Neuronal stem cell (in vitro differentiated cells): Measurements from ENCODE around the gene BMPR2.

Source experiments
- DNase-seq: peaks from one replicate; pipeline ENCODE4 v3.0.0-alpha.2; 2013; ENCODE audit warnings: low spot score
- H2AFZ ChIP-seq: one replicate; pipeline ENCODE4 v1.6.1; 2013; ENCODE audit warnings: mild to moderate bottlenecking, low read length, inconsistent platforms
- H2AK5ac ChIP-seq: 2 replicates; pipeline ENCODE4 v1.6.1; 2013; ENCODE audit warnings: low read depth, mild to moderate bottlenecking, inconsistent platforms, low read length, moderate library complexity, mixed read lengths
- H2BK120ac ChIP-seq: 2 replicates; pipeline ENCODE4 v1.6.1; 2013; ENCODE audit warnings: low read depth, mild to moderate bottlenecking, inconsistent platforms, low read length, moderate library complexity, mixed read lengths
- H2BK12ac ChIP-seq: one replicate; pipeline ENCODE4 v1.6.1; 2013; ENCODE audit warnings: low read length, inconsistent platforms
- H2BK15ac ChIP-seq: 2 replicates; pipeline ENCODE4 v1.6.1; 2013; ENCODE audit warnings: mild to moderate bottlenecking, low read length, inconsistent platforms, mixed read lengths
- H2BK5ac ChIP-seq: one replicate; pipeline ENCODE4 v1.6.1; 2013; ENCODE audit warnings: inconsistent platforms, mild to moderate bottlenecking, low read length, moderate library complexity
- H3K14ac ChIP-seq: one replicate; pipeline ENCODE4 v1.6.1; 2013; ENCODE audit warnings: low read length, inconsistent platforms
- H3K18ac ChIP-seq: 2 replicates; pipeline ENCODE4 v1.6.1; 2013; ENCODE audit warnings: low read length, inconsistent platforms
- H3K23ac ChIP-seq: 2 replicates; pipeline ENCODE4 v1.6.1; 2013; ENCODE audit warnings: low read depth, mild to moderate bottlenecking, mixed read lengths, low read length, inconsistent platforms; ENCODE audit not compliant: poor library complexity
- H3K27ac ChIP-seq: replicated peaks from 3 replicates; pipeline ENCODE4 v1.5.1; 2013; ENCODE audit warnings: low read length, inconsistent platforms
- H3K27me3 ChIP-seq, 3 experiments: 2 replicates each; pipeline ENCODE4 v1.6.1; 2013; ENCODE audit warnings: low read length in 3 of 3, mild to moderate bottlenecking in 2 of 3, inconsistent platforms in 1 of 3, low read depth in 1 of 3, mixed read lengths in 1 of 3, moderate library complexity in 1 of 3; ENCODE audit not compliant: control insufficient read depth in 3 of 3, insufficient read depth in 3 of 3
- H3K36me3 ChIP-seq, 2 donors: replicated peaks in 1 of 2; 2 replicates each; pipeline ENCODE4 v1.6.1; 2013; ENCODE audit warnings: low read length in 2 of 2; ENCODE audit not compliant: control insufficient read depth in 2 of 2, insufficient read depth in 2 of 2
- H3K4ac ChIP-seq: 2 replicates; pipeline ENCODE4 v1.6.1; 2013; ENCODE audit warnings: inconsistent platforms, mild to moderate bottlenecking, low read length, moderate library complexity
- H3K4me1 ChIP-seq, 2 donors: 1 replicate in 1 of 2; 2 replicates in 1 of 2; pipeline ENCODE4 v1.6.1; 2013; ENCODE audit warnings: low read length in 2 of 2, low read depth in 1 of 2; ENCODE audit not compliant: control insufficient read depth in 2 of 2, insufficient read depth in 1 of 2
- H3K4me2 ChIP-seq: one replicate; pipeline ENCODE4 v1.6.1; 2013; ENCODE audit warnings: mild to moderate bottlenecking, low read length, inconsistent platforms; ENCODE audit not compliant: insufficient read depth, poor library complexity, severe bottlenecking
- H3K4me3 ChIP-seq, 2 donors: 2 replicates each; pipeline ENCODE4 v1.5.1; 2013; ENCODE audit warnings: low read length in 2 of 2, mild to moderate bottlenecking in 2 of 2, inconsistent platforms in 1 of 2, moderate library complexity in 1 of 2
- H3K79me1 ChIP-seq: one replicate; pipeline ENCODE4 v1.6.1; 2013; ENCODE audit warnings: low read depth, mild to moderate bottlenecking, inconsistent platforms, low read length, moderate library complexity
- H3K9ac ChIP-seq: one replicate; pipeline ENCODE4 v1.6.1; 2013; ENCODE audit warnings: mild to moderate bottlenecking, low read depth, low read length, inconsistent platforms; ENCODE audit not compliant: poor library complexity
- H3K9me3 ChIP-seq, 2 donors: replicated peaks in 1 of 2; 2 replicates each; pipeline versions ENCODE3 to v1.6.1; 2013; ENCODE audit warnings: low read length in 2 of 2, mild to moderate bottlenecking in 2 of 2, inconsistent platforms in 1 of 2, low read depth in 1 of 2, mixed read lengths in 1 of 2, moderate library complexity in 1 of 2; ENCODE audit not compliant: control insufficient read depth in 2 of 2, insufficient read depth in 1 of 2
- H4K8ac ChIP-seq: one replicate; pipeline ENCODE4 v1.6.1; 2013; ENCODE audit warnings: low read depth, mild to moderate bottlenecking, inconsistent platforms, low read length, moderate library complexity
- H4K91ac ChIP-seq: one replicate; pipeline ENCODE4 v1.6.1; 2013; ENCODE audit warnings: low read length, low read depth, mild to moderate bottlenecking, inconsistent platforms; ENCODE audit not compliant: poor library complexity
- WGBS, 2 donors: extraction: QIAGEN DNeasy Blood & Tissue Kit; methylation state at CpG; one replicate each; pipeline ENCODE4 v1.1.7; 2013; ENCODE audit warnings: missing lambda C conversion rate in 2 of 2, mixed read lengths in 1 of 2; ENCODE audit not compliant: insufficient read length in 2 of 2, insufficient replicate concordance in 1 of 2; ENCODE audit errors: extremely low coverage in 2 of 2; 5-methylcytosine and 5-hydroxymethylcytosine counted together

BMPR2 gene

GRCh38 chr2:202454536-202454935, 78.4 kb downstream of the BMPR2 start:
- H2BK120ac ChIP-seq, result no peak overlapping the region
- no peak overlapping the region for H3K23ac ChIP-seq
- no peak overlapping the region for H2AFZ ChIP-seq
- H2BK5ac ChIP-seq, result no peak overlapping the region
- no peak overlapping the region for H3K14ac ChIP-seq
- no peak overlapping the region for H2AK5ac ChIP-seq
- H2BK12ac ChIP-seq, result no peak overlapping the region
- H3K18ac ChIP-seq, result no peak overlapping the region
- H3K4me1 ChIP-seq, result no peaks in the 10 kb centered on the region
- H3K4me2 ChIP-seq, result no peak overlapping the region
- WGBS, 2 donors, result no CpG with 5 or more reads among the region's 3 CpGs
- DNase-seq, result no peak
- no peak overlapping the region for H4K8ac ChIP-seq
- no peaks in the 10 kb centered on the region for H3K79me1 ChIP-seq
- peaks cover 0 to 8% of the 10 kb centered on the region in 2 donors for H3K36me3 ChIP-seq
- H3K9me3 ChIP-seq, result no peaks in the 10 kb centered on the region
- H2BK15ac ChIP-seq, result no peak overlapping the region
- H3K4ac ChIP-seq, result no peak overlapping the region
- no peak overlapping the region for H3K4me3 ChIP-seq
- no peak overlapping the region for H3K27ac ChIP-seq
- no peak overlapping the region for H3K9ac ChIP-seq
- no peaks in the 10 kb centered on the region for H3K27me3 ChIP-seq
- H4K91ac ChIP-seq, result no peak overlapping the region

DNA sequence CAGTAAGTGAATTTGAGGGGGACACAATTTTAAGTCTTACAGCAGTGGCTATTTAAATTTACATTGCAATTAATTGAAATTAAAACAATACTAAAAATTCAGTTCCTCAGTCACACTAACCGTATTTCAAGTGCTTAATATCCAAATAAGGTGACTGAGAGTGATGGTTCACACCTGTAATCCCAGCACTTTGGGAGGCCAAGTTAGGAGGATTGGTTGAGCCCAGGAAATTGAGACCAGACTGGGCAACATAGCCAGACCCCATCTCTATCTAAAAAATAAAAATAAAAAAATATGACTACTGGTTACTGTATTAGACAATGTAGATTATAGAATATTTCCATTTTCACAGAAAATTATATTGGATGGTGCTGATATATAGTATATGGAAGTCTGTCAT, 79.0 kb downstream of the BMPR2 start:
- H3K4me1 ChIP-seq, result no peaks in the 10 kb centered on the region
- H4K8ac ChIP-seq, result no peak overlapping the region
- no peak for DNase-seq
- no peak overlapping the region for H2BK5ac ChIP-seq
- no peak overlapping the region for H3K27ac ChIP-seq
- H3K18ac ChIP-seq, result no peak overlapping the region
- no peak overlapping the region for H2BK12ac ChIP-seq
- H3K4me2 ChIP-seq, result no peak overlapping the region
- no peaks in the 10 kb centered on the region for H3K9me3 ChIP-seq
- H4K91ac ChIP-seq, result no peak overlapping the region
- H3K4me3 ChIP-seq, result no peak overlapping the region
- no peaks in the 10 kb centered on the region for H3K79me1 ChIP-seq
- H3K14ac ChIP-seq, result no peak overlapping the region
- no peak overlapping the region for H2BK120ac ChIP-seq
- H3K4ac ChIP-seq, result no peak overlapping the region
- no peak overlapping the region for H2AFZ ChIP-seq
- H2BK15ac ChIP-seq, result no peak overlapping the region
- no peak overlapping the region for H3K23ac ChIP-seq
- no peak overlapping the region for H3K9ac ChIP-seq
- H3K27me3 ChIP-seq, result no peaks in the 10 kb centered on the region
- no CpG with 5 or more reads among the region's 1 CpG for WGBS, 2 donors
- no peak overlapping the region for H2AK5ac ChIP-seq
- peaks cover 0 to 8% of the 10 kb centered on the region in 2 donors for H3K36me3 ChIP-seq

GRCh38 chr2:202460119-202460518, 84.0 kb downstream of the BMPR2 start:
- H3K4me3 ChIP-seq, result no peak overlapping the region
- no peak overlapping the region for H2BK120ac ChIP-seq
- H3K18ac ChIP-seq, result no peak overlapping the region
- H3K27me3 ChIP-seq, result no peaks in the 10 kb centered on the region
- no peak overlapping the region for H2AFZ ChIP-seq
- no peak overlapping the region for H3K9ac ChIP-seq
- H3K27ac ChIP-seq, result no peak overlapping the region
- H3K23ac ChIP-seq, result no peak overlapping the region
- WGBS, 2 donors, result no CpG with 5 or more reads among the region's 2 CpGs
- peaks cover 0 to 12% of the 10 kb centered on the region in 2 donors for H3K36me3 ChIP-seq
- H2BK5ac ChIP-seq, result no peak overlapping the region
- H3K4me1 ChIP-seq, result no peaks in the 10 kb centered on the region
- no peak overlapping the region for H3K14ac ChIP-seq
- no peak overlapping the region for H3K4me2 ChIP-seq
- H3K9me3 ChIP-seq, result no peaks in the 10 kb centered on the region
- H3K79me1 ChIP-seq, result no peaks in the 10 kb centered on the region
- no peak overlapping the region for H2BK12ac ChIP-seq
- DNase-seq, result no peak
- H4K91ac ChIP-seq, result no peak overlapping the region
- H4K8ac ChIP-seq, result no peak overlapping the region
- no peak overlapping the region for H2AK5ac ChIP-seq
- no peak overlapping the region for H3K4ac ChIP-seq
- no peak overlapping the region for H2BK15ac ChIP-seq

- no peak overlapping the region for H2BK12ac ChIP-seq
- H3K36me3 ChIP-seq, result peaks cover 0 to 20% of the 10 kb centered on the region in 2 donors
Observed at GRCh38 chr2:202479090-202479489, 103.0 kb downstream of the BMPR2 start.

More at GRCh38 chr2:202479090-202479489, 103.0 kb downstream of the BMPR2 start:
- H3K4me3 ChIP-seq, result no peak overlapping the region
- no peak overlapping the region for H2AFZ ChIP-seq
- no CpG with 5 or more reads among the region's 1 CpG for WGBS, 2 donors
- no peak overlapping the region for H2BK5ac ChIP-seq
- no peak overlapping the region for H3K27ac ChIP-seq
- no peak overlapping the region for H2BK120ac ChIP-seq
- peaks cover 2 to 4% of the 10 kb centered on the region in 2 donors for H3K4me1 ChIP-seq
- H4K91ac ChIP-seq, result no peak overlapping the region
- H3K18ac ChIP-seq, result no peak overlapping the region
- DNase-seq, result no peak
- H3K4me2 ChIP-seq, result no peak overlapping the region
- no peak overlapping the region for H4K8ac ChIP-seq
- H3K14ac ChIP-seq, result no peak overlapping the region
- H3K9ac ChIP-seq, result no peak overlapping the region
- no peaks in the 10 kb centered on the region for H3K27me3 ChIP-seq
- H3K9me3 ChIP-seq, result no peaks in the 10 kb centered on the region
- no peak overlapping the region for H2BK15ac ChIP-seq
- no peaks in the 10 kb centered on the region for H3K79me1 ChIP-seq
- no peak overlapping the region for H2AK5ac ChIP-seq
- H3K23ac ChIP-seq, result no peak overlapping the region
- no peak overlapping the region for H3K4ac ChIP-seq
